Measurements from ENCODE around the gene DSCAML1.
"Not testable (repeated sequence)": the region's sequence is repeated elsewhere in the genome, so short reads cannot be mapped to it uniquely, and the experiment has no call there.

DSCAML1 gene

DNA sequence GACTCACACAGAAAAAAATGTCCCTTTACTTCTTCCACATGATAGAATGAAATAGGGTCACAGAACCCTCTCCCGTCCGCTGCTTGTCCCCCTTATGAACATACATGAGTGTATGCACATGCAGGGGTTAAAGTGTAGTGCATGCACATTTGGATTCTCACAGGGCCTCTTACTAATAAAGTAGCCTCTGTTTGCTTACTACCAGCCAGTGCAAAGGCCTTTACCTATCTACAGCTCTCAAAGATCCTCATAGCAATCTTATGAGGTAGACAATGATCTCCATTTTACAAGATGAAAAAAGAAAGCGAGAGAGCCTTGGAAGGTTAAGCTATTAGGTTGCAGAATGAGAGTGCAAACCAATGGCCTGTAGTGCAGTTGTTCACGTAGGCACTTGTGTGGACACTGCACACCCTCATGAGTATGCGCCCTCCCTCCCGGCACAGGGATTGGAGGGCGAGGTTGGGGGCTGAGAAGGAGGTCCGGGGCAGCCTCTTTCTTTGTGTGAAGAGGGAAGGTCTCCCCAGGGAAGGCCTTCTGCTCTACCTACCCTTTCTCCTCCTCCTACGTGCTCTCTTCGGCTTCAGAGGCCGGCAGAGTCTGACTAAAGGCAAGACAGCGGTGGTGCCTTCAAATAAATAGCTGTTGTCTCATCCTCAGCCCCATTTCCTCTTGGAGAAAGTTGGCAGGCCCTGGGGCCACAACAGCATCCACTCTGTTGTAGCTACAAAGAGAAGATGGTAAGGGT, 378.1 kb downstream of the DSCAML1 start:
- no peak for FAIRE-seq

DNA sequence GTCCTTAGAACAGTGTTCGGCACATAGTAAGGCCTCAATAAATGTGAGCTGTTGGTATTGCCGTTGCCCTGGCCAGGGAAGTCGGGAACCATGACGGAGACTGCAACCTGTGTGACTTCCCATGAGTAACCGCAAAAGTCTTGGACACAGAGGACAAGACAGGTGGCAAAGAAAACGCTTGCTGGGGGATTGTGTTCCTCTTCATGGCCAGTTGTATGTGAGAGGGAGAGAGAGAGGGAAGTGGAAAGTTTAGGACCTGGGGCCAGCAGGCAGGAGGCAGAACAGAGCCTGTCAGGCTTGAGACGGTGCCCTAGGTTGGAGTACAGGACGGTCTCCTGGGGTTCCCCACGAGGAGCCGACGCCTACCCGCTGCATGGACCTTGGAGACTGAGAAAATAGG, 379.2 kb downstream of the DSCAML1 start:
- no peak for FAIRE-seq

DNA sequence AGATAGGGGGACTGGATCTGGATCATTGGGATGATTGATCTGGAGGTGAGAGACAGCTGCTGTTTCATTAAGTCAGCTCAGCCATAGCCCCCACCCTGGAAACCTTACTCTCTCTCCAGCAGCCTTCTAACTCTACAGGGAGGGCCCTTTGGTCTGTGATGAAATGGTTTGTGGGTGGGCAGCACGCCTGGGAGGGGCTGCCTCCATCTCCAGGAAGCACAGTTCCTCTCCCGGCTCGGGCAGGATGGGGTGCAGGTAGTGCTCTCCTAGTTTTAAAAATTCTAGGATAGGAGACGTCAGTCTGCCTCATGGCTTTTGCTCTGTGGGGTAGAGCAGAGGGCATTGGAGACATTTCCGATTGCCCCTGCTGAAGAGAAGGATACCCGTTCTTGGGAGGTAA, 379.7 kb downstream of the DSCAML1 start:
- no peak for FAIRE-seq

DNA sequence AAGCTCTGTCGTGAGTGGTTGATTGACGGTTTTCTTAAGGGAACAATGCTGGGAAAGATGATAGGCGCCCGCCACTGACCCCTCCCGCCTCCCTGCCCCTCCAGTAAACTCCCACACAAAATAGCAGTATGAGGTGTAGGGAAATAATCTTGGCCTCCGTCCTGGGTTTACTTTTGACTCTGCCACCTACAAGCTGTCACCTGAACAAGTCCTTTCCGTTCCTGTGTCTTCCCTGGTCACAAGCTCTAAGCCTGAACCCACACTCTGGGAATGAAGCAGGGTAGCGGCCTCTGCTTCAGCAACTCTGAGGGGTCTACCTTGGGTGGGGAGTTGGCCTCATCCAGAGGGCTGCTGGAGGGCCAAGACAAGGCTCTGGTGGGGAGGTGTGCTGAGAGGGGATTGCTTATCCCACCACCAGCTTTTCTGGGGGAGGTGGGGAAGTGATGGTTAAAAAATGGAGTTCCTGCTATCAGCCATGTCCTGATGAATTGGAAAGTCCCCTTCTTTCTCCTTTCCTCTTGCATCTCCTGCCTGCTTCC, 381.6 kb downstream of the DSCAML1 start:
- no peak for FAIRE-seq

DNA sequence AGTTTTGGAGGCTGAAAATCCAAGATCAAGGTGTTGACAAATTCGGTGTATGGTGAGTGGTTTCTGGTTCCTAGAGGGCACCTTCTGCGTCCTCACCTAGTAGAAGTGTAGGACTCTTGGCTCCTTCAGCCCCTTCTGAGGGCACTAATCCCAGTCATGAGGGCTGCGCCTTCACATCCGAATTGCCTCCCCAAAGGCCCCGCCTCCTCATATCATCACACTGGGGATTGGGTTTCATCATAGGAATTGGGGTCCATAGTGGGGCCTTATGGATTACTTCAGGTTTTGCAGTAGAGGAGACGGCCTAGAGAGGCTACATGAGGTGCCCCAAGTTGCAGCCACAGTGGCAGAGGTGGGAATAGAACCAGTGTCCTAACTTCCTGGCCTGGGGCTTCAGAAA, 382.3 kb downstream of the DSCAML1 start:
- no peak for FAIRE-seq

DNA sequence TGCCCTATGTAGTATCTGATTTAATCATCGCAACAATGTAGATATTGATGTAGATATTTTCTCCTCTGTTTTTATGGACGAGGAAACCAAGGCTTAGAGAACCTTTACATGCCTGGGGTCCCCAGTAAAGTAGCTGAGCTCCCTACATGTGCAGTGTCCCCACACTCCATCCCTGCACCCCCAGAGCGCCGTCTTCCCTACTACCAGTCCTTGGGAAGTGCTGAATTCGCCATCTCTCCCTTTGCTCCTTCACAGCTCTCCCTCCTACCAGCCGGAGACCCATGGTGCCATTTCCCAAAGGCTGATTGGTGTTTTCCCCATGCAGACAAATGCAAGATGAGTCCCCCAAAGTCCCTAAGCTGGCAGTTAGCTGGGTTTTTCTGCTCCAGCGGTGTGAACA, 383.4 kb downstream of the DSCAML1 start:
- no peak for FAIRE-seq

DNA sequence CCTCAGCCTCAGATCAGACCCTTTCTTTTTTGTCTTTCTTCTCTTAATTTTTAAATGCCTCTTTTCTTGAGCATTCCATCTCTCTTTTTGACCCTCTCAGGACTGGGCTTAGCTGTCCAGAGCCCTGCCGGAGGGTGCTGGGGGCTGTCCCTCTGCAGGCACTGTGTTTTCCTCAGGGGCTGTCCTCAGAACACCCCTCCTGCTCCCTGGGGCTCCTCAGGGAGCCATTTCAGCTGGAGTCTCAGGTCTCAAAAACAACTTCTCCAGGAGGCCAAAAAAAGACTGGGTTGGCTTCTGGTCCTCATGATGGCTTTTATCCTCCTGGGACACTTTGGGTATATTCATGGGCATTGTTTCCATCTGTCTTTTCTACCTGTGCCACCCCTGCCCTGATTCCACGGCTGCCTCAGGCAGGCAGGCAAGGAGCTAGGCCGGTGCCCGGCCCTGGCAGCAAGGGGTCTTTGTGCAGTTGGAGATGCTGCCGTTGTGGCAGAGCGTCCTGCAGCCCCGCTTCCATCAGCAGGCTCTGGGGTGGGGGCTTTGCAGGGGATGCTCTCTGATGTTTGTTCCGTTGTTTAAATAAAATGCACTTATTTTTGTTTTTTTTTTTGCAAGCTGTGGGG, 384.3 kb downstream of the DSCAML1 start:
- no peak for FAIRE-seq

DNA sequence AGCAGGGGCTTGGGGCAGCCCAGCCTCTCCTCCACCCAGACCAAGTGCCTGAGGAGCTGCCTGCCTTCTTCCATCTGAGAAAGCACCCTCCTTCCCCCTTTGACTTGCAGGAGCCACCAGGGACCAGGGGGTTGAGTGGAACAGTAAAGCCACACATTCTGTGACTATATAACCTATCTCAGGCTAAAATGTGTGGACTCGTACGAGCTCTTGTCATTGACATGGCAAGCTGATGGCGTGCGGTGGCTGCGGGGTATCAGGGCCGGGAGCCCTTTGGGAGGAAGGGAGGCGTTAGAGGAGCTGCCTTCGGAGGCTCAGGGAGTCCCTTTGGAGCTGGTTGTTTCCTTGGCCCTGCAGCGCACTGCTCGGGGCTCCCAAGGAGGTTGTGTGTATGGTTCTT, 384.8 kb downstream of the DSCAML1 start:
- FAIRE-seq: no peak

DNA sequence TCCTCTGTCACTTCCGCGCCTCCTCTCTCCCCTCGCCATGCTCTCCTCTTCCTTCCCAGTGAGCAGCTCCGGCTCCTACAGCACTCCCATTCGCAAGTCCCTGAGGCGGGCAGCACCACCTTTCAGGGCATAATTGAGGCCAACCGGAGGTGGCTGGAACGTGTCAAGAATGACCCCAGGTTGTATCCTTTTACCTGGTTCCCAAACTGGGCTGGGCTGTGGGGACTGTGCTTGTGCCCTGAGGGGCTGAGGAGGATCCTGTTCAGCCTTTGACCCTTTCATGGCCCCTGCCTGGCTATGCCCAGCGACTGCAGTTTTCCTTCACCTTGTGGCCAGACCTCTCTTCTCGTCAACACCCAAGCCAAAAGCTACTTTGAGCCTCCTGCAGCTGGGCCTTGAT, 385.3 kb downstream of the DSCAML1 start:
- FAIRE-seq: no peak

DNA sequence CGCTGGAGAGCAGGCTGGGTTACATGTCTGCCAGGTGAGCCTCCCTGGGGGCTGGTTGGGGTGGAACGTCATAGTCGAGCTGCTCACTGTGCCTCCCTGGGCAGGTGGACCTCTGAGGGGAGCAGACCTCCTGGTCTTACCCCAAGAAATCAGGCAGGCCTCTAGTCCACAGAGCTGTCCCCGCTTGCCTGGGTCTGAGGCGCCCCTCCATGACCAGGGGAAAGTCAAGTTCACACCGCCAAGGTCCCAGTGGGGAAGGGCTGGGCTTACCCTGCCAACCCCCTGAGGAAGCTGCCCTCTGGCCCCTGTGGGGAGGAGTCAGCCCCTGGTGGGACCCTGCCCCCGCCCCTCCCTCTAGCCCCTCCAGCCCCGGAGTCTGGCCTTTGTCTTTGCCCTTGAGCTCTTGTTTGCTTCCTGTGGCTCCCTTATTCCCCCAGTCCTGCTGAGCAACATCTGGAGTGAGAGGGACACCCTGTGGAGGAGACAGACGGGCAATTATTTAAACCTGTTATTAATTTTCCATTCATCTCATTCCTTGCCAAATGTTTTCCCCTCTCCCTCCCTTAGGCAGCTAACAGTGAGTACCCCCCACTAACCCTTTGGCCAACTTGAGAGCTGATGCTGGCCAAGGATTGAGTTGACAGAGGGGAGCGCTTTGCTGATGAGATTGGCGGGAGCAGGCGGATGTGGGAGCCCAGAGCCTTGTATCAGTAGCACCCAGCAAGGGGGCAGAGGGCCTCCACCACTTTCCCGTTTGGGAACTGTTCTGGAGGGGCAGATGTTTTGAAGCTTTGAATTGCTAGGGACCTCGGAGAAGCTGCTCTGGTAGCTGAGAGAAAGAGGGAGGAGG, 385.9 kb downstream of the DSCAML1 start:
- FAIRE-seq: no peak

DNA sequence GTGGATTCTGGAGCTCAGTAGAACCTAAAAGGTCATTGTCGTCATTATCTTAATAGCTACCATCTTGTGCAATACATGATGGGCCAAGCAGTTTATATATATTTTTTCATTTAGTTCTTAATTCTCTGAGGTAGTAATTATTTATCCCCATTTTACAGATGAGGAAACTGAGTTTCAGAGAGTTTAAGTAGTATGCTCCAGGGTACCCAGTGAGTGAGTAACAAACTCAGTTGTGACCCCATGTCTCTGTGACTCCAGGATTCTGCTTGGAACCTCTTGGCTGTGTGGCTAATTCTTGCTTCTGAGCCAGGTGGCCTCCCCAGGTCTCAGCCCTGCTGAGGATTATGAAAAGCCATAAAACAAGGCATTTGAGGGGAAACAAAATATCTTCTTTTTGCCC, 386.8 kb downstream of the DSCAML1 start:
- no peak for FAIRE-seq

DNA sequence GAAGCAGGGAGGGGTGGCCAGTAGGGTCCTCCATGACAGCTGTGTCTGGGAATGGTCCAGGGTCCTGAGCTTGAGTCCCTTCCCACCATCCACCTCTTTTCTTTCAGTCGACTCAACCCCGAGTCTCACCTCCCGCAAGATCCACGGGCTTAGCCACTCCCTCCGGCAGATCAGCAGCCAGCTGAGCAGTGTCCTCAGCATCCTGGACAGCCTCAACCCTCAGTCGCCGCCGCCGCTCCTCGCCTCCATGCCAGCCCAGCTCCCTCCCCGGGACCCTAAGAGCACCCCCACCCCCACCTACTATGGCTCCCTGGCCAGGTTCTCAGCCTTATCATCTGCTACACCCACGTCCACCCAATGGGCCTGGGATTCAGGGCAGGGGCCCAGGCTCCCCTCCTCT, 387.5 kb downstream of the DSCAML1 start:
- FAIRE-seq: no peak

DNA sequence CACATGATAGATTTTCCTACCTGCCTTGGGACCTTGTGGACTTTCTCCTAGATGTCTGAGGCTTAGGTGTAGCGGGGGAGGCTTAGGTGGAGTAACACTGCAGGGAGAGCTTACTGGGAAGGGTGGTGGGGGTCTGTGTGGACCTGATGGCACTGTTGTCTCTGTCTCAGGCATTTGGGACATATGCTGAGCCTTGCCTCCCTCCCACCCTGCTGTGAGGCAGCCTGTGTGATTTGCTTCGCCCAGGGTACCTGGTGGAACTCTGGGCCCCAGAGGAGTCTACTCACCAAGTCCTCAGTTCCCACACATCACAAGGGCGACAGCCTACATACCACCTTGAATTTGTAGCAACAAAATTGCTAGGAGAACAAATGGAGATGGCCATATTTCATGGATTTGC, 388.7 kb downstream of the DSCAML1 start:
- no peak for FAIRE-seq

DNA sequence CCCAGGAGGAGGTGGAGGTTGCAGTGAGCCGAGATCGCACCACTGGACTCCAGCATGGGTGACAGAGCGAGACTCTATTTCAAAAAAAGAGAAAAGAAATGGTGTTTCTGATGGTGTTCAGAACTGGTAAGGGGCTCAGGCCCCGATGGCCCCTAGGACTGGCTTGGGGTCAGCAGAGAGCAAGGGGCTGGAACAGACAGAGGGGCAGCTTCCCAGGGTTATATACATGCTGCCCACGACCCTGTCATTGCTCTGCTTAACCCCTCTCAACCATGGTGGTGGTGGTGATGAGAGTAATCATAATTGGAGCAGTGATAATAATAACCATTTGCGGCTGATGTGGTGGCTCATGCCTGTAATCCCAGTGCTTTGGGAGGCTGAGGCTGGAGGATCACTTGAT, 390.0 kb downstream of the DSCAML1 start:
- no peak for FAIRE-seq

DNA sequence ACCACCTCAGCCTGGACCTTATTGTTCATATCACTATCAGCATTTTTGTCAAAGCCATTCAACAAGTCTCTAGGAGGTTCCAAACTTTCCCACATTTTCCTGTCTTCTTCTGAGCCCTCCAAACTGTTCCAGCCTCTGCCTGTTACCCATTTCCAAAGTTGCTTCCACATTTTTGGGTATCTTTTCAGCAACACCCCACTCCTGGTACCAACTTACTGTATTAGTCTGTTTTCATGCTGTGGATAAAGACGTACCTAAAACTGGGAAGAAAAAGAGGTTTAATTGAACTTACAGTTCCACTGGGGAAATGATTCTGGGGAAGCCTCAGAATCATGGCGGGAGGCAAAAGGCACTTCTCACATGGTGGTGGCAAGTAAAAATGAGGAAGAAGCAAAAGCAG, 391.1 kb downstream of the DSCAML1 start:
- not testable (repeated sequence) for FAIRE-seq

DNA sequence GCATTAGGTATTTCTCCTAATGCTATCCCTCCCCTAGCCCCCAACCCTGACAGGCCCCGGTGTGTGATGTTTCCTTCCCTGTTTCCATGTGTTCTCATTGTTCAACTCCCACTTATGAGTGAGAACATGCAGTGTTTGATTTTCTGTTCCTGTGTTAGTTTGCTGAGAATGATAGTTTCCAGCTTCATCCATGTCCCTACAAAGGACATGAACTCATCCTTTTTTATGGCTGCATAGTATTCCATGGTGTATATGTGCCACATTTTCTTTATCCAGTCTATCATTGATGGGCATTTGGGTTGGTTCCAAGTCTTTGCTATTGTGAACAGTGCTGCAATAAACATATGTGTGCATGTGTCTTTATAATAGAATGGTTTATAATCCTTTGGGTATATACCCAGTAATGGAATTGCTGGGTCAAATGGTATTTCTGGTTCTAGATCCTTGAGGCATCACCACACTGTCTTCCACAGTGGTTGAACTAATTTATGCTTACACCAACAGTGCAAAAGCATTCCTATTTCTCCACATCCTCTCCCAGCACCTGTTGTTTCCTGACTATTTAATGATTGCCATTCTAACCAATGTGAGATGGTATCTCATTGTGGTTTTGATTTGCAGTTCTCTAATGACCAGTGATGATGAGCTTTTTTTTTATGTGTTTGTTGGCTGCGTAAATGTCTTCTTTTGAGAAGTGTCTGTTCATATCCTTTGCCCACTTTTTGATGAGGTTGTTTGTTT, 397.7 kb downstream of the DSCAML1 start:
- not testable (repeated sequence) for FAIRE-seq

DNA sequence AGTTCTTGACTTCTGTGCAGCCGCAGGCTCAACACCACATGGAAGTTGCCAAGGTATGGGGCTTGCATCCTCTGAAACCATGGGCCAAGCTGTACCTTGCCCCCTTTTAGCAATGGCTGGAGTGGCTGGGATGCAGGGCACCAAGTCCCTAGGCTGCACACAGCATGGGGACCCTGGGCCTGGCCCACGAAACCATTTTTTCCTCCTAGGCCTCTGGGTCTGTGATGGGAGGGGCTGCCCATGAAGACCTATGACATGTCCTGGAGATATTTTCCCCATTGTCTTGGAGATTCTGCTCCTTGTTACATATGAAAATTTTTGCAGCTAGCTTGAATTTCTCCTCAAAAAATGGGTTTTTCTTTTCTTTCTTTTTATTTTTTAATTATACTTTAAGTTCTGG, 398.4 kb downstream of the DSCAML1 start:
- not testable (repeated sequence) for FAIRE-seq

DNA sequence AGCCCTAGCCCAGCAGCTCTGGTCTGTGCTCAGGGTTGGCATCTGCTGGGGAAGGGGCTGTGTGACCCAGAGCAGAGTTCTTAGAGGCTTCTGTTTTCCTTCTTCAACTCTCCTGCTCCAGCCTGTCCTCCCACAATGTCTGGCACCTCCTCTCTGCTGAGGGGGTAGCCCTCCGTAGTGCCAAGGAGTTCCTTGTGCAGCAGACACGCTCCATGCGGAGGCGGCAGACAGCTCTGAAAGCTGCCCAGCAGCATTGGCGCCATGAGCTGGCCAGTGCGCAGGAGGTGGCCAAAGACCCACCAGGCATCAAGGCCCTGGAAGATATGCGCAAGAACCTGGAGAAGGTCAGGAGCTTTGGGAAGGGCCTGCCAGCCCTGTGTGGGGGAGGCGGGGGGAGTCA, 400.0 kb downstream of the DSCAML1 start:
- FAIRE-seq: no peak

DNA sequence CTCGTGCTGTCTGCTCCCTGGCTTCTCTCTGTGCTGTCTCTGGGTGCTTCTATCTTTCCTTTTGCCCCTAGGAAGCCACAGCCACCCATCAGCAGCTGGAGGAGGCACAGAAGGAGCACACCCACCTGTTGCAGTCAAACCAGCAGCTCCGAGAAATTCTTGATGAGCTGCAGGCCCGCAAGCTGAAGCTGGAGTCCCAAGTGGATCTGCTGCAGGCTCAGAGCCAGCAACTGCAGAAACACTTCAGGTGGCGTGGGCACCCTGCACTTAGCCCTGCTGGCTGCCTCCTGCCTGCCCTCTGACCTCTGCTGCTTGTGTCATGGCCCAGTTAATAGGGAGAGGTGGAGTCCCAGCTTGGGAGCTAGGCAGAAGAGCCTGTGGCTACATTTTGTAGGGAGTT, 401.5 kb downstream of the DSCAML1 start:
- no peak for FAIRE-seq

DNA sequence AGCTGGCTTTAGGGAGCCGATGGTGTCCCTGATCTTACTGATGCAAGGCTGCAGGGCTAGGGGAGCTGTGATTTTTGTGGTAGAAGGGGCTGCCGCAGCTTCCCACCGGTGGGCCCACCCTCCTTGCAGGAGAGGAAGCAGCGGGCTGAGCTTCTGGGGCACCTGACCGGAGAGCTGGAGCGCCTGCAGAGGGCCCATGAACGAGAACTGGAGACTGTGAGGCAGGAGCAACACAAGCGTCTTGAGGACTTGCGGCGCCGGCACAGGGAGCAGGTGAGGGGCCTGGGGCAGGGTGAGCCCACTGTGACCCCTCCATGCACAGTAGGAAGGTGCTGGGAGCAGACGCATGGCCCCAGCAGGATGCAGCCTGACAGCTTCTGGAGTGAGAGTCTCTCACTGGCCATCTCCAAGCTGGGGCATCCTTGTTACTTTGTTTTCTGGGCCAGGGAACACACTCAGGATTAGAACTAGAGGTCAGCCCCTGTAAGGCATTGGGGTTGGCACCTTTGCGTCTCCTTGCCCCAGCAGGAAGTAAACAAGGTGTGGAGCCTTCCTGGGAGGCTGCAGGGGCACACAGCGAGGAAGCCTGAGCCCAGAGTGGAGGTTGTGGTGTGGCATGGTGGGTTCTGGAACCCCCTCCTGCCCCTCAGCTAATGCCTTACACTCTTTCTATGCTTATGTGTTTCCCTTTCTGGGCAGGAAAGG, 402.6 kb downstream of the DSCAML1 start:
- FAIRE-seq: no peak

DNA sequence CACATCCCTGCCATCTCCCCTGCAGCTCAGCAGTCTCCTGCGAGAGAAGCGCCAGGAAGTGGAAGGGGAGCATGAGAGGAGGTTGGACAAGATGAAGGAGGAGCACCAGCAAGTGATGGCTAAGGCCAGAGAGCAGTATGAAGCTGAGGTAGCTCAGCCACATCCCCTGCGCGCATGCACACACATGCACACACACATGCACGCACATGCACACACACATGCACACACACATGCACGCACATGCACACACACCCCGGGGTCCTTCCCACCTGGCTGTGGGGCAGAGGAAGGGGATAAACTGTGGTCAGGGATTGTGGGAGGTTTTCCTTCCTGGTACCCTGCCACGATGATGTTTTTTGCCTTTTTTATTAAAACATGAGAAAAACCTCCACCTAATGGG, 404.0 kb downstream of the DSCAML1 start:
- FAIRE-seq: no peak
